ENCODE results near the gene GORASP2.

GORASP2 gene

DNA sequence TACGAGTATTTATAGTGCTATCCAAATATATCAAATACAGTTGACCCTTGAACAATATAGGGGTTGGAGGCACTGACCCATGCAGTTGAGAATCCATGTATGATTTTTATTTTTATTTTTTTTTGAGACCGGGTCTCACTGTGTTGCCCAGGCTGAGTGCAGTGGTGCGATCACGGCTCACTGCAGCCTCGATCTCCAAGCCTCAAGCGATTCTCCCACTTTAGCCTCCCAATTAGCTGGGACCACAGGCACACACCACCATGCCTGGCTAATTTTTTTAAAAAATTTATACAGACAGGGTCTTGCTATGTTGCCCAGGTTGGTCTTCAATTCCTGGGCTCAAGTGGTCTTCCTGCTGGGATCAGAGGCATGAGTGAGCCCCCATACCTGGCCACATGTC, 70.6 kb downstream of the GORASP2 start:
- no peak for DNase-seq (ENCODE audit: low spot score)

DNA sequence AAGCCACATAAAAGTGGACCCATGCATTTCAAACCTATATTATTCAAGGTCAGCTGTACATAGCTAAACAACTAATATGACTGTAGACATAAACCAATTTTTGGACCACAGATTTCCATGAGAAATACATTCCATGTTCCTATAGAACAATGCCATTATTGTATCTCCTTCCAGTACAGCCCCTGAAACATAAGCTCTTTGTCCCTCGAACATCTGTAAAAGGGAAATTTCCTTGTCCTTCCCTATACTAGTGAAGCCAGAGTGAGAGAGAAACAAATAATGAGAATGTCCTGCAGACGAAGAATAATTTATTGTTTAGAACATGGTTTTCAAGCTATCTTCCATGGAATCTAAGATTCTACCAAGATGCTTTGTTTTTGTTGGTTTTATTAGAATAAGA, 75.3 kb downstream of the GORASP2 start:
- no peak for DNase-seq (ENCODE audit: low spot score)

DNA sequence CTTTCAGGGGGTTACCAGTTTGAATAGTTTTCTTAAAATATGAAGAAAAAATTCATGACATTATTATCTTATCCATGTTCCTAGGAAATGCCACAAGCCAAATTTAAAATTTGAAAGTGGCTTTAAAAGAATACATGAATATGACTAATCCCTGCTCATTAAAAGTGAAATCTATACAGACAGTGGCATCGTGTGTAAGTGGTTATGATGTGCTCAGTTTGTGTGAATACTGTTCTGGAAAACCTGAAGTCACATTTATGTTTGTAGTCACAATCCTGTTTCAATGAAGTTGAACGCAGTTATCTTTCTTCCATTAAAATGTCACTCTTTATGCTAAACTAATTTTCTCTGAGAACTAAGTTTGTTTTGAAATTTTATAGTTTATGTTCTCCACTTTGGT, 75.8 kb downstream of the GORASP2 start:
- DNase-seq (ENCODE audit: low spot score): no peak

DNA sequence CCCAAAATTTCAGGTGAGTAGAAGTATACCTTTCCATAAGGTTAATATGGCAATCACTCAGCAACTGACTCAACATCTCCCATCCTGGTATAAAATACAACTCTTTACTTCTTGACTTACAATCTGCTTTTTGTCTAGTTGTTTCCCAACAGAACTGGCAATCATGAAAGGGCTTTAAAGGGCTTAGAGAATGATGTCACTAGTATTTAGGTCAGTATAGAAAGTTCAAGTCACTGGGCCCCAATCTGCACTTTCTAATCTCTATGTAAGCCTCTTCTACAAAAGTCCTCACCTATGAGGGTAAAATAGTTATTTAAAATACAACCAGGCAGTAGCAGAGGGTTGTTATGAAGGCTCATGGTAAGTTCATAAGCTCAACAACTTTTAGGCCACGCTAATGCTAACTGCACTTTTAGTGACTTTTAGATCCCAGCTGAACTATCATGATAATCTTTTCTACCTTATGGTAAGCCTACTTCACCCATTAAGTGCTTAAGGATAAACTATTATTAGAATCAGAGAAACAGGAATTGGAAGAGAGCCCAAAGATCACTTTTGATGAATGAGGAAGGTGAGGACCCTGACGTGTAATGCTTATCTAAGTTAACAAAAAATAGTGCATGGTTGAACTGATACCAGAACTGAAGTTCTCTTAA, 79.6 kb downstream of the GORASP2 start:
- no peak for DNase-seq (ENCODE audit: low spot score)

DNA sequence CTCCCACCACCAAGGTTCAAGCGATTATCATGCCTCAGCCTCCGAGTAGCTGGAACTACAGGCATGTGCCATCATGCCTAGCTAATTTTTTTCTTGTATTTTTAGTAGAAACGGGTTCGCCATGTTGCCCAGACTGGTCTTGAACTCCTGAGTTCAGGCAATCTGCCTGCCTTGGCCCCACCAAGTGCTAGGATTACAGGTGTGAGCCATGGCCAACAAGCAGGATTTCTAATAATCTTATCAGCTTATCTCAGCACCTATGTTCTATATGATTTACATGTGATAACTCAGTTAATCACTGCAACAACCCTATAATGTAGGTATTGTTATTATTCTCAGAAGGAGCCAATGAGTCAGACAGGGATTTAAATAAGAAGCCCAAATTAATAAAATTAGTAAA, 80.3 kb downstream of the GORASP2 start:
- DNase-seq (ENCODE audit: low spot score): no peak

DNA sequence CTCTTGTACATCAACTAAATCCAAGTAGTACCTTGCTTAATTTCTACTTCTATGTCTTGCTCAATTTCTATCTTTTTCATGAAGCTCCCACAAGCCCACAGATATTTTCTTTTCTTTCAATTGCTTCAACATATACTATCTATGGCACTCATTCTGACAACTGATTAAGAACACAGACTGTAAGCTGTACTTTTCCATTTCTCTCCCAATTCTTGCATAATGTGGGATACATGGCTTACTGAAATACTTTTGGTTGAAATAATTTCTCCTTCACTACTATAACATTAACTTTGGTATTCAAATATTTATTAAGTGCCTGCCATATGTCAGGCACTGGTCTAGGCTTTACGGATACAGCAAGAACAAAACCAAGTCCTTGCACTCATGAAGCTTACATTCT, 84.8 kb downstream of the GORASP2 start:
- no peak for DNase-seq (ENCODE audit: low spot score)

DNA sequence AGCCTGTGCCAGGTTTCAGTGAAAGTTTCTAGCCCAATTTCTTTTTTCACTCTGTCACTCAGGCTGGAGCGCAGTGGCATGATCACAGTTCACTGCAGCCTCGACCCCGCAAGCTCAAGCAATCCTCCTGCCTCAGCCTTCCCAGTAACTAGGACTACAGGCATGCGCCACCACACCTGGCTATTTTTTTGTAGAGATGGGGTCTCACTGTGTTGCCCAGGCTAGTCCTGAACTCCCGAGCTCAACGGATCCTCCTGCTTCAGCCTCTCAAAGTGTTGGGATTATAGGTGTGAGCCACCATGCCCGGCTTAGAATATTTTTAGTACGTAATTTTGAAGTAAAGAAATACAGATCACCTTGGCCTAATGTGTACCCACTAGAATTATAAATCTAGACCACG, 87.1 kb downstream of the GORASP2 start:
- no peak for DNase-seq (ENCODE audit: low spot score)
